GM12874 (cell line): ENCODE data around the gene TBC1D2.

Experiments used
- CTCF ChIP-seq: IDR thresholded peaks from 2 replicates; pipeline ENCODE4 v1.5.1; 2011; ENCODE audit warnings: low read depth, mild to moderate bottlenecking, control low read depth, low read length, moderate library complexity; ENCODE audit not compliant: insufficient read depth

Gene TBC1D2

GRCh38 chr9:98255061-98255577 lies 330 bp downstream of the TBC1D2 start:
- no peak for TF ChIP-seq CTCF

- TF ChIP-seq CTCF, result no peak
Observed at GRCh38 chr9:98254228-98255060, 1.0 kb downstream of the TBC1D2 start.

GRCh38 chr9:98253565-98253964 lies 1.9 kb downstream of the TBC1D2 start:
- TF ChIP-seq CTCF, result no peak

- no peak for TF ChIP-seq CTCF
Observed at GRCh38 chr9:98251551-98251950, 3.9 kb downstream of the TBC1D2 start.

- TF ChIP-seq CTCF, result no peak
Observed at GRCh38 chr9:98249771-98250170, 5.7 kb downstream of the TBC1D2 start.

GRCh38 chr9:98248737-98249474 lies 6.5 kb downstream of the TBC1D2 start:
- TF ChIP-seq CTCF, result no peak
